ENCODE data around the gene BCKDHB.

The BCKDHB gene

GRCh38 chr6:80335121-80335531 lies 228.7 kb downstream of the BCKDHB start:
- no peak for FAIRE-seq

DNA sequence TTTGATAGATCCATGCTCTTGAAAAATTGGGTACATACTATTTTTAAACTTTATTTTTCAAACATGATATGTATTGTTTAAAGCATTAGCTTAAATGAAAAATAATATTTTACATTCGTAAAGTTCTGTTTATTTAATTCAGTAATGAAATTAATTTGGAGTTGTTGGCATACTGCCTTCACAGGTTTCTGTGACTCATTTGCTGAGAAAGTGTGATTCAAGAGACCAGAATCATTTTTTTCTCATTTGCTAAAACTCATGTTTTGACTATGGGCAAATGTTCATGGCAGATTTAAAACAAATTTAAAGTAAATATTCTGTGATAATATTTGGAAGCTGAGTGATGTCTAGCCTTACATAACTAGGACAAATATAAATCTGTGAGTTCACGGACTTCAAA lies 230.4 kb downstream of the BCKDHB start:
- FAIRE-seq: peak; percentile 93

- FAIRE-seq: no peak
Measured at GRCh38 chr6:80338201-80338836, 231.8 kb downstream of the BCKDHB start.

DNA sequence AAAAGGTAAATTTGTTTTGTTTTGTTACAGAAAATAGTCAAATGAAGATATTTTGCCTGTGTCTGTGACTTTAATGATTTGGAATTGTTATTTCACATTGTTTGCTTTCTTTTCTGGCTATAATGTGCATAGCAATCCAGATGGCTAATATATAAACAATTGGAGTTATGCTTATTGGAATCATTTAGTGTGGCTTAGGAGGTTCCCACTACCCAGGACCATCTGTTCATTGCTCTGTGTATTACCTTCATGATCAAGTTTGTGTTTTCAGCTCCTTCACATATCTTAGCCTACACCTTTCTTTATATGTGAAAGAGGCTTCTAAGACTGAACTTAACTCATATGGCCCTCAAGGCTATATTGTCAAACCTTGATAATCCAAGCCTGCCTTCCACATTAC lies 232.9 kb downstream of the BCKDHB start:
- FAIRE-seq: no peak

DNA sequence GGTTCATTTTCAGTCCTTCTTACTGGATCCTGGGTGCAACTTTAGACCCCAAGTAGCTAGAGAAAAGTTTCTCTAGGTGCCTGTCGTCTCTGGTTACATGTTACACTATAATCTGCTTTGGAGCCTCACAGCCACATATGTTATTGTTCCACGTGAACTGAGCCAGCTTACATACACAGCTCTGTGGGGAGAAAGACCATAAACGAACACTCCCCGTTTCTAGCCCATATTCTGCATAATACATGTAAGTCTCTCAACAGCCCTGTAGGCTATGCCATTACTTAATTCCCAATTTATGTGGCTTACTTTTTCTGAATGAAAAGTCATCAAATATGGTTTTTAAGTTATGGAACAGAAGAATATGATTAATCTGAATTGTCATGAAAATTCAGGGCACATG lies 233.8 kb downstream of the BCKDHB start:
- no peak for FAIRE-seq

- no peak for FAIRE-seq
Measured at GRCh38 chr6:80340686-80341085, 234.2 kb downstream of the BCKDHB start.

GRCh38 chr6:80341330-80341729 lies 234.9 kb downstream of the BCKDHB start:
- no peak for FAIRE-seq

- FAIRE-seq: no peak
Measured at GRCh38 chr6:80343511-80343910, 237.0 kb downstream of the BCKDHB start.

- FAIRE-seq: no peak
Measured at GRCh38 chr6:80347101-80347500, 240.6 kb downstream of the BCKDHB start.

GRCh38 chr6:80348263-80348662 lies 241.8 kb downstream of the BCKDHB start:
- FAIRE-seq: no peak

DNA sequence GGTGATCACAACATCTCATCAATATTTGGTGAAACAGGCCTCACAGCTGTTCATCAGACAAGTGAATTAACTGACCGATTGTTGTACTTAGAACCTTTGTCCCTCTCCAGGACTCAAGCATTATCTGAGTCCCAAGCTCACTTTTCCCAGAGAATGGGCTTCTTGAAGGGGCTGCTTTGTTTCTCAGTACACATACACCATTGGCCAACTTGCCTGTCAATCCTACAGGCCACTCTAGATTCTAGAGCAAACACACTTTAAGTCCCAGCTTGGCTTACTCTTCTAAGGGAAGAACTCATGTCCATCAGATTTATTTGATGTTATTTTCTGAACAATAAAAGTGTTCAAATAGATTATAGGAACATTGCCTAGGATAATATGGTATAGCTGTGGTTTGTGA lies 249.5 kb downstream of the BCKDHB start:
- FAIRE-seq: no peak

DNA sequence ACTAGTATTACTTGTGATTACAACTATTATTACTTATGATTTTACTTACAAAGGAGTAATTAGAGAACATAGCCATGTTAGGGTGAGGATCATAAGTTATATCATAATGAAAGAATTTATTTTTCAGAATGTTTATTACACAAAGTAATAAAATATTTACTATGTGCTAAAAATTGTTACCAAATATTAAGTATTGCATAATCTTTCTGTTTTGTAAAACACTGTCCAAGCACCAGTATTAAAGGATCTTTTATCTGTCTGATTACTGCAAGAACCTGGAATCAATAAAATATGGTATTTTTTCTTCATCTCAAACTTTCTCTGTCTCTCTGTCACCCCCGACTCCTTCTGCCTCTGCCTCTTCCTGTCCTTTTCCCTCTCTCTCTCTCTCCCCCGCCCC lies 250.1 kb downstream of the BCKDHB start:
- no peak for FAIRE-seq

GRCh38 chr6:80357081-80357480 lies 250.6 kb downstream of the BCKDHB start:
- no peak for FAIRE-seq

- no peak for FAIRE-seq
Measured at GRCh38 chr6:80357674-80358073, 251.2 kb downstream of the BCKDHB start.

DNA sequence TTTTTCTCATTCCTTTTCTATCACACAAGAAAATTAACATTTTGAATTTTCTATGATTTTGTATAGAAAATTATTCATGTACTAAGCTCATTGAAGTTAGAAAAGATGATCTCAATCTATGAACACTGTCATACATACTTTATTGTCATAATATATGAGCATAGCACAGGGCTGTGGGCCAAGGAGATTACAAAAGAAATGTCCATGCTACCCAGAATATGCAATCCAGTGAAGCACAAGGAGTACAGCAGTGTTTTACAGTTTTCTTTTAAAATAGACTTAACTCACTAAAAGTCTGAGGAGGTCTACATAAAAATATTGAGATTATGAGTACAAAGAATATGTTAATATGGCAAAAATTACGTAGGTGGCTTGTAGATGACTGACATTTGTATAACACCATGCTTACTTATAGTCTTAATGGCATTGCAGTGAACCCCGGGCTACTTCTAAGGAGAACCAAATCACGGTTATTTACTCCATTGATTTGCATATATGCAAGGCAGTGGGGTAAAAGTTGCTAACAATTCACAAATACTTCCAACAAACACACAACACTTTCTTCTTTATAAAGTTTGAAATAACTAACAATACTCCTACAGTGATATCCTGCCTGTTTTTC lies 257.1 kb downstream of the BCKDHB start:
- FAIRE-seq: no peak

- FAIRE-seq: no peak
Measured at GRCh38 chr6:80364149-80364548, 257.7 kb downstream of the BCKDHB start.

DNA sequence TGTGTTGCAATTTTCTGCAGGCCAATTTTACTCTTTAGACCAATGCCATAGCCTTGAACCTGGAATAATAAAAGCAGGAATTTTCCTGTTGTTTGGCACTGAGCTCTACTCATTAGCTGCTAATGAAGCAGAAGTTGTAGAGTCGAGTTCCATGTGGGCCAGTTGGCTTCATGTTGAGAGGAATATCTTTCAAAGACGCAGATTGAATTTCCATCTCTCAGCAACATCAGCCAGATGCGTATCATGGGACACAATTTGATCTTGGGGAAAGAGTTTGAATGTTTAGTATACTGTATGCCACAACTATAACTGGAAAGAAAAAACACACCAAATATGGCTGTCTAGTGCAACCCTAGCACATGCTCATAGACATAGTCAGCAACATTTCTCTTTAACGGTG lies 259.6 kb downstream of the BCKDHB start:
- no peak for FAIRE-seq

GRCh38 chr6:80366714-80367113 lies 260.2 kb downstream of the BCKDHB start:
- FAIRE-seq: no peak

DNA sequence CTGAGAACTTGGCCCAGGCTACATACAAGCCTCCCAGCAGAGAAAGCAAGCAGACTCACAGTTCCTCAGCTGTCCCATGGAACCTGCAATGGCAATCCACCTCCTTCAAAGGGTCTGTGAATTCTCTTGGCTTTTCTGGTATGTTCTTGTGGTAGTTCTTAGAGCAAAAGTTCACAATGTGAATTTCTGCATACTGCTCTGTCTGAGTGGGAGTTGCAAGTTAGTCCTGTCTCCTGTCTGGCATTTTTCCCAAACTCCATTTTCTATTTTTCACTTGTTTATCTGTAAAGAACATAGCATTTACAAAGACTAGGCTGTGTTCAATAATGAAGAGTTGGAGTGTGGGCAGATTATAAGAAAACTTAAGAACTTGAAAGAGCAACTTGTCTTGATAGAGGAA lies 269.9 kb downstream of the BCKDHB start:
- FAIRE-seq: no peak

- no peak for FAIRE-seq
Measured at GRCh38 chr6:80380566-80380965, 274.1 kb downstream of the BCKDHB start.

DNA sequence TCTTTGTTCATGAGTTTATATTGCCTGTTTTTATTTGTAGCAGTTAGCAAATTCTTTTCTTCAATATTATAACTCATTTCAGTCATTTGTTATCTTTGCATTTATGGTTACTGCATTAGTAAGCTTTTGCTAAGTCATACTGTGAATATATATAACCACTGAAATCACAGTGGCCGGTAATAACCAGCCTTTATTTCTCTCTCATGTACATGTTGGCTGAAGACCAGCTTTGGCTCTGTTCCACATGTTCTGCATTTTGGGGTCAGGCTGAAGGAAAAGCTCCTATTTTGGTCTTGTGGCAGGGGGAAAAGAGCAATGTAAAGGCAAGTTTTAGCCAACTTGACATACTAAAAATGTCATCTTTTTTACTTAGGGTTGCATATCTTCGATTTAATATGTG lies 276.3 kb downstream of the BCKDHB start:
- no peak for FAIRE-seq

DNA sequence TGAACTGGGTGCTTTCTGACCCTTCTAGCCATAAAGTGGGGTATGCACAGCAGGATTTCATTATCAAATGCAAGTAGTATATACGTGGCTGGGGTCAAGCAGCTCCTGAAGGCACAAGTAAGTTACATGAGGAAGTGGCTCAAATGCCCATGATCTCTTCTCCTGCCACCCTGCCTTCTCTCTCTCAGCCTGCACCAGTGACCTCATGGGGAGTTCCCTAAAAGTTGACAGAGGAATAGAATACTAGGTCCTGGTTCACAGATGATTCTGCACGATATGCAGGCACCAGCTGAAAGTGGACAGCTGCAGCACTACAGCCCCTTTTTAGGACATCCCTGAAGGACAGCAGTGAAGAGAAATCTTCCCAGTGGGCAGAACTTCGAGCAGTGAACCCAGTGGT lies 282.0 kb downstream of the BCKDHB start:
- no peak for FAIRE-seq

All from islet of Langerhans (tissue), 1 donor.